ENCODE data around the gene WNT5B. TPM values are rescaled to one million over a fixed set of nuclear protein-coding genes. Genes with fewer than 3 reads are reported as not detected.
"Not testable (repeated sequence)": the region's sequence is repeated elsewhere in the genome, so short reads cannot be mapped to it uniquely, and the experiment has no call there.

Gene WNT5B
- total RNA-seq, 8 experiments from 2014 or later: 1.7 to 26.5 (median 7.6) TPM

GRCh38 chr12:1691123-1692007 lies 62.3 kb downstream of the WNT5B start:
- 0 to 9% (median 1%) methylated on average over 2 to 19 of the region's 56 CpGs for WGBS, 10 experiments
- Histone ChIP-seq H3K4me3 (peak overlapping the region; percentile 67 to 86 (median 72)), H3K4me1 (replicated peaks in 1 of 2) (peaks cover 10 to 11% of the 10 kb centered on the region in 2 donors), H3K27ac (peak overlapping the region; percentile 81 to 92)
- ATAC-seq (replicated peaks in 6 of 8): peak; percentile 48 to 78 (median 70)
- in situ Hi-C loops (cut with MboI; ENCODE audit: low pct_unique_long_range_greater_than_20kb in 2 of 9, low sequenced_read_pairs in 9 of 9, unreplicated experiment in 9 of 9): no loop called here

- in situ Hi-C loops (cut with MboI; ENCODE audit: low pct_unique_long_range_greater_than_20kb in 2 of 9, low sequenced_read_pairs in 9 of 9, unreplicated experiment in 9 of 9): no loop called here
- no peak overlapping the region for H3K27ac ChIP-seq
- peaks cover 10 to 11% of the 10 kb centered on the region in 2 donors for H3K4me1 ChIP-seq (replicated peaks in 1 of 2)
- peak overlapping the region in 3 of 5 donors; percentile 67 to 86 (median 72) for H3K4me3 ChIP-seq
- ATAC-seq (replicated peaks in 6 of 8): no peak
- 11 to 50% (median 27%) methylated on average over 2 to 4 of the region's 4 CpGs; no CpG with 5 or more reads in 1 of the 10 experiments for WGBS, 10 experiments
Observed at GRCh38 chr12:1692226-1692625, 63.2 kb downstream of the WNT5B start.

- H3K27ac ChIP-seq: no peak overlapping the region
- no peak for ATAC-seq (replicated peaks in 6 of 8)
- 76 to 96% (median 90%) methylated on average over 2 to 13 of the region's 15 CpGs for WGBS, 10 experiments
- in situ Hi-C loops (cut with MboI; ENCODE audit: low pct_unique_long_range_greater_than_20kb in 2 of 9, low sequenced_read_pairs in 9 of 9, unreplicated experiment in 9 of 9): no loop called here
- H3K4me1 ChIP-seq (replicated peaks in 1 of 2): peaks cover 10 to 11% of the 10 kb centered on the region in 2 donors
- H3K4me3 ChIP-seq: no peak overlapping the region
Observed at GRCh38 chr12:1692895-1693610, 64.0 kb downstream of the WNT5B start.

DNA sequence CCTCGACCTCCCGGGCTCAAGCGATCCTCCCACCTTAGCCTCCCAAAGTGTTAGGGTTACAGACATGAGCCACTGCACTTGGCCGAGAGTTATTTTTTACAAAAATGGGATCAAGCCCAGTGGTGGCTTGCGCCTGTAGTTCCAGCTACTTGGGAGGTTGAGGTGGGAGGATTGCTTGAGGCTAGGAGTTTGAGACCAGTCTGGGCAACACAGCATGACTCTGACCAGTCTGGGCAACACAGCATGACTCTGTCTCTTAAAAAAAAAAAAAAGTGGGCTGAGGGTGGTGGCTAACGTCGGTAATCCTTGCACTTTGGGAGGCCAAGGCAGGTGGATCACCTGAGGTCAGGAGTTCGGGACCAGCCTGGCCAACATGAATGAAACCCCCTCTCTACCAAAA lies 66.1 kb downstream of the WNT5B start:
- H3K4me1 ChIP-seq (replicated peaks in 1 of 2); in situ Hi-C loops (cut with MboI; ENCODE audit: low pct_unique_long_range_greater_than_20kb in 2 of 9, low sequenced_read_pairs in 9 of 9, unreplicated experiment in 9 of 9); ATAC-seq (replicated peaks in 6 of 8); H3K4me3 ChIP-seq; H3K27ac ChIP-seq: not testable (repeated sequence)
- 82 to 100% (median 93%) methylated on average over 1 to 8 of the region's 8 CpGs; no CpG with 5 or more reads in 1 of the 10 experiments for WGBS, 10 experiments

- ATAC-seq (replicated peaks in 6 of 8): no peak
- 51 to 100% (median 79%) methylated on average over 1 to 6 of the region's 8 CpGs for WGBS, 10 experiments
- Histone ChIP-seq H3K27ac (no peak overlapping the region), H3K4me3 (no peak overlapping the region), H3K4me1 (replicated peaks in 1 of 2) (peaks cover 6 to 7% of the 10 kb centered on the region in 2 donors)
- in situ Hi-C loops (cut with MboI; ENCODE audit: low pct_unique_long_range_greater_than_20kb in 2 of 9, low sequenced_read_pairs in 9 of 9, unreplicated experiment in 9 of 9): no loop called here
Observed at GRCh38 chr12:1695886-1696670, 67.0 kb downstream of the WNT5B start.

DNA sequence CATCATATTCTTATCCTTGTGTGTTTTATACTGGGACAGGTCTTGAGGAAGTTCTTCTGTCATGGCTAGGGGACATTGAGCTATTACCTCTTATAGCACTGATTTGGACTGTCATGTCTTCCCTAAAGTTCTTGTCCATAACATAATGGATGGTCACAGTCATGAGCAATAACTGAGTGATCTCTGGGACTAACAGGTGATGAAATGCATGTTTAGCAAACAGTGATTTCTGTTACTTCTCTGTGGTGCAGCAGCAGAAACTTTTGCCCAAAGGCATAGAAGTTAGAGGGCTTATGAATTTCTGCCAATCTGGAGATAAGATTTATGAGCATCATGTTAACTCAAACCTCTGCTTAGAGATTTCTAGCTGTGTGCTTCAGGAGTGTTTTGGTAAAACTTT lies 67.8 kb downstream of the WNT5B start:
- Histone ChIP-seq H3K27ac (no peak overlapping the region), H3K4me3 (no peak overlapping the region), H3K4me1 (replicated peaks in 1 of 2) (peaks cover 6% of the 10 kb centered on the region in 2 donors)
- ATAC-seq (replicated peaks in 6 of 8): peak in 1 of 8 experiments; percentile 32
- in situ Hi-C loops (cut with MboI; ENCODE audit: low pct_unique_long_range_greater_than_20kb in 2 of 9, low sequenced_read_pairs in 9 of 9, unreplicated experiment in 9 of 9): no loop called here

Other genes starting within 250 kb of the WNT5B start
- gene FBXL14, start 34.6 kb upstream of the WNT5B start, total RNA-seq: 10 to 100 TPM in 4 of 8 experiments, 1 to 10 TPM in 4; 5.6 to 25.6 (median 10.0) TPM
- 10 to 100 TPM; 14.1 to 49.4 (median 26.1) TPM for gene ADIPOR2, start 61.8 kb downstream of the WNT5B start, total RNA-seq
- gene LRTM2, start 191.3 kb downstream of the WNT5B start, total RNA-seq: under 1 TPM; under 0.01 to 0.76 (median 0.25) TPM

Data from motor neuron (in vitro differentiated cells).